Activated CD8-positive, alpha-beta memory T cell treated with anti-CD3 and anti-CD28 coated beads, Interleukin-2, amount 50 U/mL, for 1 hour (primary cell): Measurements from ENCODE around the gene CFAP210.

ENCODE experiments used
- DNase-seq: peaks from one replicate; pipeline ENCODE4 v3.0.0-alpha.2; 2020; ENCODE audit errors: extremely low read depth

Gene CFAP210

GRCh38 chr2:169673921-169674320 lies 20.3 kb downstream of the CFAP210 start:
- DNase-seq = no peak

- DNase-seq = no peak
Observed at GRCh38 chr2:169673106-169673505, 21.1 kb downstream of the CFAP210 start.

DNA sequence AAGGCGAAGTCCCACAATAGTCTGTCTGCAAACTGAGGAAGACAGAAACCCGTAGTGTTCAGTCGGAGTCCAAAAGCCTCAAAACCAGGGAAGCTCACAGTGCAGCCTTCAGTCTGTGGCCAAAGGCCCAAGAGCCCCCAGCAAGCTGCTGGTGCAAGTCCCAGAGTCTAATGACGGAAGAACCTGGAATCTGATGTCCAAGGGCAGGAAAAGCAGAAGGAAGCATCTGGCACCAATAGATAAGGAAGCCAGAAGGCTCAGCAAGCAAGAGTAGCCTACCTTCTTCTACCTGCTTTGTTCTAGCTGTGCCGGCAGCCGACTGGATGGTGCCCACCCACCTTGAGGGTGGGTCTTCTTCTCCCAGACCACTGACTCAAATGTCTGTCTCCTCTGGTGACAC lies 21.8 kb downstream of the CFAP210 start:
- DNase-seq = no peak

GRCh38 chr2:169670937-169671336 lies 23.3 kb downstream of the CFAP210 start:
- DNase-seq = no peak

- DNase-seq = no peak
Observed at GRCh38 chr2:169670215-169670651, 24.0 kb downstream of the CFAP210 start.

- no peak for DNase-seq
Observed at GRCh38 chr2:169667583-169667982, 26.6 kb downstream of the CFAP210 start.

- no peak for DNase-seq
Observed at GRCh38 chr2:169664978-169665930, 29.0 kb downstream of the CFAP210 start.

GRCh38 chr2:169664600-169664977 lies 29.6 kb downstream of the CFAP210 start:
- DNase-seq = no peak

- DNase-seq = no peak
Observed at GRCh38 chr2:169663247-169663646, 31.0 kb downstream of the CFAP210 start.

DNA sequence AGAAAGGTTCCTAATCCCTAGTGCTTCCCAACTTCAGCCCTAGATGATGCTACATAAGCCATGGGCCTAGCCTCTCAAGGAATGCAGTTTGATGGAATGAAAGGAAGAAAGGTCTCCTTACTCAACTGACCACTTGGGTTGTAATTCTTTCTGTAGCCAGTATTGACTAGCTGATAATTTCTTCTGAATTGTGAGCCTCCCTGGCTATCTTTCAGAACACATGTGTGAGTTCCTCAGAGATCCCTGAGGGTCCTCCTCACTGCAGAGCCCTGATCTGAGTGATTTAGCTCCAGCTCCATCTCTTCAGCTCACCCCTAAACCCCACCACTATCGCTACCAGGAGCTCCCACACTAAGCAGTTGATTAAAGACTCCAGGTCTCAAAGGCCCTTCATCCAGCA lies 31.5 kb downstream of the CFAP210 start:
- DNase-seq = no peak

DNA sequence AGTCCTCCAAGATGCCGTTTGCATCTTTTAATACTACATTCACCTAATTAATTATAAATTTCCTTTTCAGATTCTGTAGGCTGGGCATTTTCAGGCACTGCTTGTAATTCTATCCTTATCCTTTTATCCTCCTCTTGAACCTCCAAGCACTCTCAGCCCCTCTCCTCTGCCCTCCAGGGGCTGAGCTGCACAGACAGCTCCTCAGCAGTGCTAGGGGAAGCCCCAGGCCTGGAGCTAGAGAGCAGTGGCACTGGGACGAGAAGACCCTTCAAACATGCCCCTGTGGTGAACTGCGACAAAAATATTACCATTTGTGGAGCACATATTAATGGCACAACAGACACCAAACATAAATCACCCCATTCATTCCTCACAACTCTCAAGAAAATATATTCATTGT lies 32.9 kb downstream of the CFAP210 start:
- no peak for DNase-seq

- no peak for DNase-seq
Observed at GRCh38 chr2:169659320-169659719, 34.9 kb downstream of the CFAP210 start.

GRCh38 chr2:169658877-169659276 lies 35.3 kb downstream of the CFAP210 start:
- DNase-seq = no peak

DNA sequence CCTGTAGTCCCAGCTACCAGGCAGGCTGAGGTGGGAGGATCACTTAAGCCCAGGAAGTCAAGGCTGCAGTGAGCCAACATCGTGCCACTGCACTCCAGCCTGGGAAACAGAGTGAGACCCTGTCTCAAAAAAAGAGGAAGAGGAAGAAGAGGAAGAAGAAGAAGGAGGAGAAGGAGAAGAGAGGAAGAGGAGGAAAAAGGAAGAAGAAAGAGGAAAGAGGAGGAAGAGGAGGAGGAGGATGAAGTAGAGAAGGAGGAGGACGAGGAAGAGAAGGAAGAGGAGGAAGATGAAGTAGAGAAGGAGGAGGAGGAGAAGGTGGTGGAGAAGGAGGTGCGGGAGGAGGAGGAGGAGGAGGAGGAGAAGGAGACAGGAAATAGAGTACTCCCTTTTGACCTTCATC lies 38.0 kb downstream of the CFAP210 start:
- DNase-seq = no peak

GRCh38 chr2:169653636-169654035 lies 40.6 kb downstream of the CFAP210 start:
- no peak for DNase-seq

DNA sequence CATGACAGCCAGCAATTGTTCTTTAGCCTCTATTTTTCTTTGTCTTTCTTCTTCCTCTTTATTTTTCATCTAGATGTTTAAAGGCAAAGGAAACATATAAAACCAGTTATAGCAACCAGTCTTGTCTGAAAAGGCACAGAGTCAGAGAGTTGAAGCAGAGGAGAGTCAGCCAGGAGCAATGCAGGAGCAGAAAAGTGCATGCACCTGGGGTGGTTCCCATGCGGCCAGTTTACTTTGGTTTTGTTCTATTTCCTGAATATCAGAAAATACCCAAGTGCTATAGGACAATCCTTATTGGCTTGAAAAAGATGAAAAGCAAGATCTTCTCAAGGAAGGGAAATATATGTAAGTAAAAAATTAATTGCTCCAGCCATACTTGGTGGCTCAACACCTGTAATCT lies 44.9 kb downstream of the CFAP210 start:
- no peak for DNase-seq

GRCh38 chr2:169647496-169647895 lies 46.7 kb downstream of the CFAP210 start:
- no peak for DNase-seq

- no peak for DNase-seq
Observed at GRCh38 chr2:169644173-169644572, 50.0 kb downstream of the CFAP210 start.

GRCh38 chr2:169641464-169641863 lies 52.7 kb downstream of the CFAP210 start:
- no peak for DNase-seq

GRCh38 chr2:169640104-169640503 lies 54.1 kb downstream of the CFAP210 start:
- DNase-seq = no peak

DNA sequence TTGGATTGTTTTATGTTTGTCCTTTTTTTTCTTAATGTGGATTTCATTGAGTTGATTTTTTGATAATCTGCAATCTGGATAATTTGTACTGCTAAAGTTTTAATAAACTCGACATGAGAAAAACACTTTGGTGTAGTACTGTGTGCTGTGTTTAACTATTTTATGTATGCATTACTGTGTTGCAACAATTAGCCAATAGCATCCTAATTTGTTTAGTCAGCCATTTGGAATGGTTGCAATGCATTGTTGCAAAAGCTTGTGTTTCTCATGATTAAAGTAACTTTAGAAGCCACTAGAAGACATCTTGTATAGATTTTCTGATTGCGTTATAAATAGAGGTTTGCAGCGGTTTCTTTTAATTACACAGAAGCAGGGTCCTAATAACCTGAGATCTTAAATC lies 56.6 kb downstream of the CFAP210 start:
- DNase-seq = no peak

- DNase-seq = no peak
Observed at GRCh38 chr2:169636440-169637097, 57.6 kb downstream of the CFAP210 start.

DNA sequence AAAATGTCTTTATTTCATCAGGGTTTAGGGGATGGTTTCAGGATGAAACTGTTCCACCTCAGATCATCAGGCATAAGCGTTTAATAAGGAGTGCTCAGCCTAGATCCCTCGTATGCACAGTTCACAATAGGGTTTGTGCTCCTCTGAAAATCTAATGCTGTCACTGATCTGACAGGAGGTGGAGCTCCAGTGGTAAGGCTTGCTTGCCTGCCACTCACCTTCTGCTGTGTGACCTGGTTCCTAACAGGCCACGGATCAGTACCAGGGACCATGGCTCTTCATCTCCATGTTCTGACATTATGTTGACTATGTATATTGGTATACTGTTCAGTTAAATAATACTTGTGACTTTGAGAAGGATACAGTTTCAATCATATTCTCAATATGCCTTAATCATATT lies 68.4 kb downstream of the CFAP210 start:
- no peak for DNase-seq
